ENCODE results near the gene PLXNB1. TPM values are rescaled to one million over a fixed set of nuclear protein-coding genes. Genes with fewer than 3 reads are reported as not detected.

PLXNB1 gene
- total and polyA plus RNA-seq, 10 of the 15 experiments (the other 5 are each of a cell fraction or from before 2014, with no cell fraction given): 0.18 to 15.1 (median 5.3) TPM

- TF ChIP-seq, protein P1, sequence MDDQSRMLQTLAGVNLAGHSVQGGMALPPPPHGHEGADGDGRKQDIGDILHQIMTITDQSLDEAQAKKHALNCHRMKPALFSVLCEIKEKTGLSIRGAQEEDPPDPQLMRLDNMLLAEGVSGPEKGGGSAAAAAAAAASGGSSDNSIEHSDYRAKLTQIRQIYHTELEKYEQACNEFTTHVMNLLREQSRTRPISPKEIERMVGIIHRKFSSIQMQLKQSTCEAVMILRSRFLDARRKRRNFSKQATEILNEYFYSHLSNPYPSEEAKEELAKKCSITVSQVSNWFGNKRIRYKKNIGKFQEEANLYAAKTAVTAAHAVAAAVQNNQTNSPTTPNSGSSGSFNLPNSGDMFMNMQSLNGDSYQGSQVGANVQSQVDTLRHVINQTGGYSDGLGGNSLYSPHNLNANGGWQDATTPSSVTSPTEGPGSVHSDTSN (IDR thresholded peaks at IDR 0.05; ENCODE audit: insufficient replicate concordance, low read depth, low read length): peak; percentile 64
- TF ChIP-seq ZNF207 (IDR thresholded peaks at IDR 0.05; ENCODE audit: borderline replicate concordance) (peak; percentile 81; the same call in 1 of the 2 replicates), RBBP5 (conservative IDR thresholded peaks at IDR 0.05) (0 out of 2 replicates have a peak, but pooled peaks have one; percentile 20), NR2C1 (IDR thresholded peaks at IDR 0.05) (peak; percentile 43), SIX5 (IDR thresholded peaks at IDR 0.05; ENCODE audit: low read depth, low read length, severe bottlenecking) (peak; percentile 45)
These were observed 16.7 kb upstream of the PLXNB1 start, which contains the start of gene ATRIP (continued) for GRCh38 chr3:48446425-48447193.

- peak overlapping the region; percentile 74 for H3K4me3 ChIP-seq
- FAIRE-seq: no peak
These were observed 16.1 kb upstream of the PLXNB1 start for GRCh38 chr3:48446043-48446424.

More at GRCh38 chr3:48446043-48446424, 16.1 kb upstream of the PLXNB1 start:
- ChIA-PET SMC1A (ENCODE audit: uncharacterized antibody, unreplicated experiment) (interaction anchor here (1.0 to 3.3 kb wide), 5 partner anchors 10 to 110 kb away, joined by 3 to 16 read pairs (median 5); no protein-coding TSS in a partner anchor), RAD21 (ENCODE audit: unreplicated experiment) (interaction anchor here (0.9 to 2.6 kb wide), 5 partner anchors 10 to 189 kb away, joined by 3 to 20 read pairs (median 6); partner anchors contain the start of genes PFKFB4 and SLC26A6), POLR2A (interaction anchor here (0.6 to 2.2 kb wide), 11 partner anchors 8 to 983 kb away, joined by 3 to 9 read pairs (median 4); partner anchors contain the start of genes NICN1, QRICH1 and SLC26A6), CTCF (interaction anchor here (0.7 to 5.8 kb wide), 6 partner anchors 9 to 116 kb away, joined by 3 to 69 read pairs (median 4); no protein-coding TSS in a partner anchor)
- Histone ChIP-seq H3K9ac (ENCODE audit: control insufficient read depth, insufficient read depth, low read length) (peak overlapping the region; percentile 87), H2AFZ (ENCODE audit: control insufficient read depth, low read depth, low read length) (peak overlapping the region; percentile 91), H3K27ac (ENCODE audit: control insufficient read depth, insufficient read depth) (peak overlapping the region; percentile 56), H3K36me3 (ENCODE audit: control insufficient read depth in 2 of 2, insufficient read depth in 2 of 2, low read length in 1 of 2) (peaks cover 0 to 3% of the 10 kb centered on the region in 2 experiments; a peak in 3 of 4 replicates), H3K4me1 (ENCODE audit: control insufficient read depth, insufficient read depth, low read length) (peaks cover 14% of the 10 kb centered on the region), H3K79me2 (ENCODE audit: control insufficient read depth, insufficient read depth, low read length) (peaks cover 41% of the 10 kb centered on the region), H4K20me1 (ENCODE audit: control insufficient read depth, insufficient read depth) (no peaks in the 10 kb centered on the region), H3K27me3 (replicated peaks in 1 of 2; ENCODE audit: control insufficient read depth in 2 of 2, insufficient read depth in 2 of 2, low read length in 1 of 2) (no peaks in the 10 kb centered on the region), H3K9me3 (replicated peaks; ENCODE audit: control insufficient read depth, insufficient read depth, low read length) (no peaks in the 10 kb centered on the region), H3K4me2 (ENCODE audit: control insufficient read depth, insufficient read depth) (peak overlapping the region; percentile 70)
- no peak for DNase-seq (ENCODE audit: low read depth, low spot score)
- no peak for TF ChIP-seq IRF5 (IDR thresholded peaks at IDR 0.05; ENCODE audit: borderline replicate concordance)
- TF ChIP-seq BCLAF1 (IDR thresholded peaks at IDR 0.05): no peak
- in situ Hi-C loops (cut with MboI) (no loop called here), intact Hi-C loops (cut with micrococcal nuclease; ENCODE audit: unreplicated experiment) (loop anchor here (5.0 kb wide), 2 partner anchors 61 to 111 kb away; partner anchors contain the start of gene PFKFB4)
- 7% methylated on average over 6 of the region's 6 CpGs for WGBS (ENCODE audit: insufficient coverage, insufficient replicate concordance, low lambda C conversion rate, missing lambda C conversion rate)
- no peak for ATAC-seq
- TSS peak; percentile 89 for BruUV-seq (replicated peaks)
